Activated naive CD4-positive, alpha-beta T cell treated with anti-CD3 and anti-CD28 coated beads for 36 hours (primary cell): ENCODE data around the gene SIRPB1. TPM values are rescaled to one million over a fixed set of nuclear protein-coding genes. Genes with fewer than 3 reads are reported as not detected.
"Not testable (repeated sequence)": the region's sequence is repeated elsewhere in the genome, so short reads cannot be mapped to it uniquely, and the experiment has no call there.

ENCODE experiments used
- CTCF ChIA-PET: fragments of 350-600 bp; sonication (Branson Sonifier 250); formaldehyde crosslinking; loops from one replicate; lab custom pipeline; 2021; ENCODE audit warnings: antibody characterized with exemption; lab: Charles Lee
- DNase-seq: peaks from one replicate; pipeline ENCODE4 v3.0.0-alpha.2; 2020
- H3K27ac Mint-ChIP-seq: one replicate; pipeline ENCODE4 v1.8.0; 2021; ENCODE audit warnings: mild to moderate bottlenecking, mixed read lengths
- H3K27me3 Mint-ChIP-seq: one replicate; pipeline ENCODE4 v1.8.0; 2021; ENCODE audit warnings: low read depth, mixed read lengths
- H3K36me3 Mint-ChIP-seq: one replicate; pipeline ENCODE4 v1.8.0; 2021; ENCODE audit warnings: low read depth, mixed read lengths
- H3K4me1 Mint-ChIP-seq: one replicate; pipeline ENCODE4 v1.8.0; 2021; ENCODE audit warnings: low read depth, mixed read lengths
- H3K4me3 Mint-ChIP-seq: one replicate; pipeline ENCODE4 v1.8.0; 2021; ENCODE audit warnings: mild to moderate bottlenecking, moderate library complexity, mixed read lengths
- H3K9me3 Mint-ChIP-seq: one replicate; pipeline ENCODE4 v1.8.0; 2021; ENCODE audit warnings: mixed read lengths
- intact Hi-C: fragments of 100-400 bp; cut with micrococcal nuclease; formaldehyde crosslinking; loops from one replicate; pipeline ENCODE4 v1.15.1; 2023
- total RNA-seq, 2 experiments: library from RNA; stranded (reverse); gene quantifications; one replicate each; pipeline ENCODE4 v1.2.3, GENCODE V29; 2021

Gene SIRPB1
- total RNA-seq, 2 experiments from 2014 or later: 1.4 to 2.0 TPM

DNA sequence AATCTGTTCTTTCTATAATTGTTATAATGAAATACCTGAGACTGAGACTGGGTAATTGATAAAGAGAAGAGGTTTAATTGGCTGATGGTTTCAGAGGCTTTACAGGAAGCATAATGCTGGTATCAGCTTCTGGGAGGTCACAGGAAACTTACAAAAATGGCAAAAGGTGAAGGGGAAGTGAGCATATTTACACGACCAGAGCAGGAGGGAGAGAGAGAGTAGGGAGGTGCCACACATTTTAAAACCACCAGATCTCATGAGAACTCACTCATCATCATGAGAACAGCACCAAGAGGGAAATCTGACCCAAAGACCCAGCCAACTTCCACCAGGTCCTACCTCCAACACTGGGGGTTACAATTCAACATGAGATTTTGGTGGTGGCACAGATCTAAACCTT lies 2.6 kb upstream of the SIRPB1 start:
- H3K9me3 Mint-ChIP-seq: peaks cover 4% of the 10 kb centered on the region
- peak; percentile 41 for DNase-seq
- peaks cover under 1% of the 10 kb centered on the region for H3K36me3 Mint-ChIP-seq
- peaks cover 82% of the 10 kb centered on the region for H3K4me1 Mint-ChIP-seq
- peak overlapping the region; percentile 72 for H3K27ac Mint-ChIP-seq
- no peaks in the 10 kb centered on the region for H3K27me3 Mint-ChIP-seq
- CTCF ChIA-PET: interaction anchor here (1.3 to 1.8 kb wide), 2 partner anchors 9 to 154 kb away, joined by 3 to 7 read pairs; no protein-coding TSS in a partner anchor
- intact Hi-C loops: loop anchor here (10.0 kb wide), 1 partner anchor 222 kb away; no protein-coding TSS in a partner anchor
- H3K4me3 Mint-ChIP-seq: no peak overlapping the region

DNA sequence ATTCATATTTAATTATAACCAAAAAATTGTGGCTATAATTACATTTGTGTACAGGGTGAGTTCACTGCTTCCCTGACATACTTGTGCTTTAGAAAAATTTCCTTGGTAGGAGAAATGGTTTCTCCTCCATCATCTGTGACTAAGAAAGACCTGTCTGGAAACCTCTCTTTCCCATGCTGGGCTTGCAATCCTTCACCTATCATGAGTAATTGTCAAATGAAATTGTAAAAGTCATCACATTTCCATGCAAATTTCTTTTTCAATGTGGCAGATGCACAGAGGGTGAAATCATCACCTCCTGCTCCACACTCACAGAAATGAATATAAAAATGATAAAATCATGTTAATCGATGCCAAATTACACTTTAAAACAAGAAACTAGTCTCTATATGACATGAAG lies 1.5 kb upstream of the SIRPB1 start:
- Mint-ChIP-seq H3K36me3 (no peaks in the 10 kb centered on the region), H3K27me3 (no peaks in the 10 kb centered on the region), H3K27ac (peak overlapping the region; percentile 68), H3K4me1 (peaks cover 71% of the 10 kb centered on the region), H3K4me3 (no peak overlapping the region), H3K9me3 (peaks cover 4% of the 10 kb centered on the region)
- DNase-seq: no peak
- CTCF ChIA-PET: no interaction called here
- intact Hi-C loops: loop anchor here (10.0 kb wide), 1 partner anchor 223 kb away; no protein-coding TSS in a partner anchor

DNA sequence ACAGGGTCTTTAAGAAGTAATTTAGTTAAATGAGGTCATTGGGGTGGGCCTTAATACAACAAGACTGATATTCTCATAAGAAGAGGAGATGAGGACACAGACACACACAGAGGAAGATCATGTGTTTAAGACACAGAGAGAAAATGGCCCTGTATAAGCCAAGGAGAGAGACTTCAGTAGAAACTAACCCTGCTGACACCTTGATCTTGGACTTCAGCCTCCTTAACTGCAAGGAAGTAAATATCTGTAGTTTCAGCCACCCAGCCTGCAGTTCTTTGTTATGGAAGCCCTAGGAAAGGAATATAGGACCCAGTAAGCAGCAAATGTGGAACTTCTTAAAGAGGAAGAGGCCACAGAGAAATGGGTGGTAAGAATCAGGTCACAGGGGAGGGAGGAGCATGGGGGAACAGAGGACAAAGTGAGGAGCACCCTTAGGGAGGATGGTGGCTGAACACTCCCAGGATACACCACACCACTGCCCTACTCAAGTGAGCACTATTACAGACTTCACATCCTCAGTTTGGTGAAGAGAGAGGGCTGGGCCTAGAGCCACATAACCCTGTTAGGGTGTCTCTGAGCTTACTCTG lies 762 bp downstream of the SIRPB1 start:
- no peak overlapping the region for H3K4me3 Mint-ChIP-seq
- no peaks in the 10 kb centered on the region for H3K27me3 Mint-ChIP-seq
- CTCF ChIA-PET: no interaction called here
- no peaks in the 10 kb centered on the region for H3K36me3 Mint-ChIP-seq
- intact Hi-C loops: no loop called here
- H3K27ac Mint-ChIP-seq: no peak overlapping the region
- peaks cover 4% of the 10 kb centered on the region for H3K9me3 Mint-ChIP-seq
- H3K4me1 Mint-ChIP-seq: peaks cover 48% of the 10 kb centered on the region
- DNase-seq: no peak

DNA sequence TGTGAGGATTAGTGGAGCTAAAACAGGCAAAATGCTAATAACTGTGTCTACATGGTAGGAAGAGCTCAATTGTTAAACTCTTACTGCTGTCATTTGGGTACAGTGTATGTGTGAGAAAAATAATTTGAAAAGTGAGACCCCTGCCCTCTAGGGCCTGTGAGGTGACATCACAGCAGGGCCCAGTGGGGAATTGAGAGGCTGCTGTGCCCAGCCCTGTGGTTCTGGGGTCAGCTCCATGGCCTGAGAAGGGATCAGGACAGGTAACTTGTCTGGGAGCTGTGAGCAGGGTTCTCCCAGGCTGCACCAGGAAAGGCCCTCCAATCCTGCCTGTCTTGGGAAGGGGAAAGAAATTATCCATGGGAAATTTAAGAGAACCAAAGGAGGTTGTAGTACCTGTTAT lies 1.3 kb downstream of the SIRPB1 start:
- CTCF ChIA-PET: interaction anchor here (0.5 kb wide), 1 partner anchor 33 kb away, joined by 3 read pairs; no protein-coding TSS in a partner anchor
- intact Hi-C loops: no loop called here
- no peaks in the 10 kb centered on the region for H3K27me3 Mint-ChIP-seq
- no peak overlapping the region for H3K27ac Mint-ChIP-seq
- no peaks in the 10 kb centered on the region for H3K36me3 Mint-ChIP-seq
- H3K4me1 Mint-ChIP-seq: peaks cover 42% of the 10 kb centered on the region
- H3K4me3 Mint-ChIP-seq: no peak overlapping the region
- no peak for DNase-seq
- peaks cover 4% of the 10 kb centered on the region for H3K9me3 Mint-ChIP-seq

DNA sequence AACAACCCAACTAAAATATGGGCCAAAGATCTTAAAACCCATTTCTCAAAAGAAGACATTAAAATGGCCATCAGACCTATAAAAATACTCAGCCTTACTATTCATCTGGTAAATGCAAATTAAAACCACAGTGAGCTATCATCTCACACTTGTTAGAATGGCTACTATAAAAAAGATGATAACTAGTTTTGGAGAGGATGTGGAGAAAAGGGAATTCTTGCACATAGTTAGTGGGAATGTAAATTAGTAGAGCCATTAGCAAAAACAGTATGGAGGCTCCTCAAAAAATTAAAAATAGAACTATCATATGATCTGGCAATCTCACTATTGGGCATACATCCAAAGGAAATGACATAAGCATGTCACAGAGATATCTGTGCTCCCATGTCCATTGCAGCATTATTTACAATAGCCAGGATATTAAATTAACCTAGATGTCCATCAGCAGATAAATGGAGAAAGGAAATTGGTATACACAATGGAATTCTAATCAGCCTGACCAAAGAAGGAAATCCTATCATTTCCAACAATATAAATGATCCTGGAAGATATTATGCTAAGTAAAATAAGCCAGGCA lies 2.9 kb downstream of the SIRPB1 start:
- H3K4me3 Mint-ChIP-seq: no peak overlapping the region
- H3K27me3 Mint-ChIP-seq: no peaks in the 10 kb centered on the region
- H3K27ac Mint-ChIP-seq: no peak overlapping the region
- H3K36me3 Mint-ChIP-seq: no peaks in the 10 kb centered on the region
- peaks cover 4% of the 10 kb centered on the region for H3K9me3 Mint-ChIP-seq
- no peak for DNase-seq
- intact Hi-C loops: no loop called here
- peaks cover 29% of the 10 kb centered on the region for H3K4me1 Mint-ChIP-seq
- CTCF ChIA-PET: no interaction called here

DNA sequence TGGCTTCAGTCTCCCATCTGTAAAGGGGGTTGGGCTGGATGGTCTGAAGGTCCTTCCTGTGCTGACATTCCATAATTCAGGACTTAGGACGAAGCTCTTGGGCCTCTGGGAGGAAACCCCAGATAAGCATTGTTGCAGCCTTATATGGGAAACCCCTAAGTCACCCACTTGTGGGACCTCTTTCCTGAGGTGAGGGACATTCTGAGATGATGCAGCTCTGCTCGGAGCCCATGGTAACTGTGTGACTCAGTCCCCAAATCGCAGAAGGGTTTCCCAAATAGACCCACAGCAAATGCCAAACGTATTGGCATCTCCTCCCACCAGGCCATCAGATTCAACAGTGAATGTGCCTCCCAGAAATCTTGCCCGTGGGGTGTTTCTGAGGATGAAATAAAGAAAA lies 9.4 kb downstream of the SIRPB1 start:
- H3K27ac Mint-ChIP-seq, H3K27me3 Mint-ChIP-seq, DNase-seq, H3K9me3 Mint-ChIP-seq, H3K36me3 Mint-ChIP-seq, H3K4me3 Mint-ChIP-seq, intact Hi-C loops, H3K4me1 Mint-ChIP-seq: not testable (repeated sequence)
- CTCF ChIA-PET: interaction anchor here (0.6 kb wide), 1 partner anchor 751 kb away, joined by 3 read pairs; no protein-coding TSS in a partner anchor

DNA sequence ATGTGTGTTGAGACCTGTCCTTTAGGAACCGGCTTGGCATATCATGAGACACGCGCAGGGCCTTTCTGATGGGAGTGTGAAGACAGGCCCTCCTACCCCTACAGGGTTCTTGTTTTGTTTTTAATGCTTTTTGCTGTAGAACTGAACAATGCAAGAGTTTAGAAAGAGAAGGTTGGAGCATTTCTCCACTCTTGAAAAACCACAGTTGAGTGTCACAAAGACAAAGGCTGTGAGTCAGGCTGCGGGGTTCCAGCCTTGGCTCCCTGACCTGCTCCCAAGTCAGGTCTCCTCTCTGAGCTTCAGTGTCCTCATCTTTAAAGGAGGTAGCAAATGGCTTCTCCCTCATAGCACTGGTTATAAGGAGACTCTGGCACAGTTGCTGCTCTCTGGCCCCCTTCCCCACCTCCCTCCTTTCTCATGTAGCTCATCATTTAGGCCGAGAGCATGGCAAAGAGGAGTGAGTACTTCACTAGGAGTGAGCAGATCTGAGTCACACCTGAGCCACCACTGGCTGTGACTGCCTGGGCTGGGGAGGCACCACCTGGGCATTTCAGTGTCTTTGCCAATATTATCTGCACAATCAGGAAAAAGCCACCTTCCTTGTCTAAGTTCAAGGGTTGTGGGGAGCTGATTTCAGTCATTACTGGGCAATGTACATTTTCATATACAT lies 11.0 kb downstream of the SIRPB1 start:
- DNase-seq, H3K9me3 Mint-ChIP-seq, H3K27ac Mint-ChIP-seq, H3K4me3 Mint-ChIP-seq, H3K4me1 Mint-ChIP-seq, intact Hi-C loops, H3K36me3 Mint-ChIP-seq, CTCF ChIA-PET, H3K27me3 Mint-ChIP-seq: not testable (repeated sequence)

DNA sequence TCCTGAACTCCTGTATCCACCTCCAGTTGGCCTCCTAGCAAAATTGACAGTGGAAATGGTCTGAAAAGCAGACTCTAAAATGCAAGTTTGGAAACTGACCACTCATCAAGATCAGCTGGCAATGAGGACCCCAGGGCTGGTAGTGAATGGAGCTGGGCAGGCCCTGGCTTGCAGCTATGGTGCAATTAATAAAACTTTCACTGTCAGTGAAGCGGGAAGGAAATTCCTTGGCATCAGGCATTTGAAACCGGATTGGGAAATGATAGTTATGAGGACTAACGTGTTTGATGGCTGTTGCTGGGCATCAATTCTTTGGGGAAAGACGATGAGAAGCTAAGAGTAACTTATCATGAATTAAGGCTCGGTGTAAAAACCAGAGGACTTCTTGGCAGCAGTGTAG lies 19.1 kb downstream of the SIRPB1 start:
- H3K27me3 Mint-ChIP-seq: no peaks in the 10 kb centered on the region
- DNase-seq: no peak
- CTCF ChIA-PET: no interaction called here
- H3K9me3 Mint-ChIP-seq: no peaks in the 10 kb centered on the region
- intact Hi-C loops: no loop called here
- no peak overlapping the region for H3K4me3 Mint-ChIP-seq
- peaks cover 5% of the 10 kb centered on the region for H3K36me3 Mint-ChIP-seq
- no peaks in the 10 kb centered on the region for H3K4me1 Mint-ChIP-seq
- H3K27ac Mint-ChIP-seq: no peak overlapping the region

DNA sequence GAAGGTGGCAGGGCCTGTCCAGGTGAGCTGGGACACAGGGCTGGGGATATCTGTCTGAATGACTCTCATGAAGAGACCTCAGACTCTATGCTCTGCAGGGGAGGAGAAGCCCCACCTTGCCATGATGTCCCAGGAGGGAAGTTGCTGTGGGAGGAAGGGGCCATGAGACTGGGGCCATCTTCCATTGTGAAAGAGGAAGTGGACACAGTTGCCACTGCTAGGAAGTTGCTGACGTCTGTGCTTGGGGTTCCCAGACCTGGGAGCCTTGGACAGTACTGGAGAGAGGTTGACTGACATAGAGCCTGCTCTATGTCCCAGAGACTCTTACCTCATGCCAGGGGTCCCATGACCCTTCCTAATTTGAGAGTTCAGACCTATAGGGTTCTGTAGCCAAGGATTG lies 24.5 kb downstream of the SIRPB1 start:
- Mint-ChIP-seq H3K27ac (no peak overlapping the region), H3K27me3 (no peaks in the 10 kb centered on the region), H3K9me3 (no peaks in the 10 kb centered on the region), H3K36me3 (peaks cover 1% of the 10 kb centered on the region), H3K4me1 (peaks cover 3% of the 10 kb centered on the region), H3K4me3 (no peak overlapping the region)
- DNase-seq: no peak
- CTCF ChIA-PET: no interaction called here
- intact Hi-C loops: no loop called here

DNA sequence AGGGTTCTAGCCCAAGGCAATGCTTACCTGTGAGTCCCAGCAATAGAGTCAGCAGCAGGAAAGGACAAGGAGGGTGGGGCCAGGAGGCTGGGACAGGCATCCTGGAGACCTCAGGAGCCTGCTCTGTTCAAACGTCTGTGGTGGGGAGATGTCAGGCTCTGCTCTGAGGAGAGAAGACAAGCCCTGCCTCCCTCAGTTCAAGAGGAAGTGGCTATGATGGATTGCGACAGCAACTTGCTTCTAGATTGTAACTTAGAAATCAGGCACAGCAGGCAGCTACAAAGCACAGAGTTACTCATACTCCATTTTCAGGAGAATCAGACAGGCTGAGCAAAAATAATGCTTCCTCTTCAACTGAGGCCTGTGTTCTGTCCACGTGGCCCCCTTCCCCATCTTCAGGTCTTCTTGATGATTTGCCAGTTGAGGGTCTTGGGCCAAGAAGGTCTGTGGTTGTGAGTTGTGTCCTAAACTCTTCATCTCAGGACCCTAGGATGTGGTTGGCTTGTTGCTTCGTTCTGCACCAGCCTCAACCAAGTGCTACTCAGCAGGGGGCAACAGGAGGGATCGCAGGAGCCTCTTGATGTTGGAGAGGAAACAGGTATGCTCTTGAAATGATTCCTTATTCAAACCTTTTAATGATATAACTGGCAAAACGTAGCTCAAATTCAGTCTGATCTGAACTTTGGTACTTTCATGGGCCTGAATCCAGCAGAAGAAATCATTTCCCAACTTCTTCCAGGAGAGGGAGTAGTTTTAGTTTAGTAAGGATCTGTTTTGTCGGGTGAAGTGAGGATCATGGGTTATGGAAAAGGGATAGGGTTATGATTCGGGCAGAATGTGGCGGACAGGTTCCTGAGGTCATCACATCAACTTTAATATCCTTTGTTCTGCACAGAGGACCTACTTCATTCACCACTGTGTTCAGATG lies 31.0 kb downstream of the SIRPB1 start:
- CTCF ChIA-PET: interaction anchor here (1.2 kb wide), 1 partner anchor 188 kb away, joined by 3 read pairs; no protein-coding TSS in a partner anchor
- Mint-ChIP-seq H3K27me3 (no peaks in the 10 kb centered on the region), H3K27ac (peak overlapping the region; percentile 88), H3K9me3 (no peaks in the 10 kb centered on the region), H3K4me1 (peaks cover 42% of the 10 kb centered on the region), H3K4me3 (peak overlapping the region; percentile 20), H3K36me3 (peaks cover 1% of the 10 kb centered on the region)
- peak; percentile 58 for DNase-seq
- intact Hi-C loops: loop anchor here (2.0 to 5.0 kb wide), 4 partner anchors 36 to 76 kb away; partner anchors contain the start of gene SIRPG

DNA sequence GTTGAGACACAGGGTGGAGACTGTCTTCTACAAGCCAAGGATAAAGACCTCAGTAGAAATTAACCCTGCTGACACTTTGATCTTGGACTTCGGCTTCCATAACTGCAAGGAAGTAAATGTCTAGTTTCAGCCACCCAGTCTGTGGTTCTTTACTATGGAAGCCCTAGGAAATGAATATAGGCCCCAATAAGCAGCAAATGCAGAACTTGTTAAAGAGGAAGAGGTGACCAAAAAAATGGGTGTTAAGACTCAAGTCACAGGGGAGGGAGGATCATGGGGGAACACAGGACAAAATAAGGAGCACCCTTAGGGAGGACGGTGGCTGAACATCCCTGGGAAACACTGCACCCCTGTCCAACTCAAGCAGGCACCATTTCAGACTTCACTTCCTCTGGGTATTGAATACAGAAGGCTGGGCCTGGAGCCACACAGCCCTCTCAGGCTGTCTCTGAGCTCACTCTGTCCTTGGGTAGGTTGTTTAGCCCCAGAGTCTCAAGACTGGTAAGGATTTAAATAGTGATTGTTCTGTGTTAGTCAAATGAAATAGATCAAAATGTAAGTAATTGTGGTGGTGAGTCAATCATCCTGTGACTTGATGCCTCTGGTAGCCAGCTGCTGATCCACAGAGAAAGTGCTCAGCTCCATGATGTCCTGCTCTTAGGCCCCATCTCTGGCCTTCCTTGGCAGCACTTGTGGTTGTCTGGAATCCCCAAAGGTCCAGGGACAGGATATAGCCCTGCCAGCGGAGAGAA lies 31.9 kb downstream of the SIRPB1 start:
- Mint-ChIP-seq H3K36me3 (peaks cover 4% of the 10 kb centered on the region), H3K4me1 (peaks cover 46% of the 10 kb centered on the region), H3K27me3 (no peaks in the 10 kb centered on the region), H3K27ac (peak overlapping the region; percentile 88), H3K9me3 (no peaks in the 10 kb centered on the region), H3K4me3 (peak overlapping the region; percentile 20)
- CTCF ChIA-PET: interaction anchor here (1.2 kb wide), 1 partner anchor 189 kb away, joined by 3 read pairs; no protein-coding TSS in a partner anchor
- intact Hi-C loops: loop anchor here (2.0 to 5.0 kb wide), 4 partner anchors 37 to 77 kb away; partner anchors contain the start of gene SIRPG
- DNase-seq: peak; percentile 34
